ENCODE measurements around the gene MYLK4.

The MYLK4 gene

DNA sequence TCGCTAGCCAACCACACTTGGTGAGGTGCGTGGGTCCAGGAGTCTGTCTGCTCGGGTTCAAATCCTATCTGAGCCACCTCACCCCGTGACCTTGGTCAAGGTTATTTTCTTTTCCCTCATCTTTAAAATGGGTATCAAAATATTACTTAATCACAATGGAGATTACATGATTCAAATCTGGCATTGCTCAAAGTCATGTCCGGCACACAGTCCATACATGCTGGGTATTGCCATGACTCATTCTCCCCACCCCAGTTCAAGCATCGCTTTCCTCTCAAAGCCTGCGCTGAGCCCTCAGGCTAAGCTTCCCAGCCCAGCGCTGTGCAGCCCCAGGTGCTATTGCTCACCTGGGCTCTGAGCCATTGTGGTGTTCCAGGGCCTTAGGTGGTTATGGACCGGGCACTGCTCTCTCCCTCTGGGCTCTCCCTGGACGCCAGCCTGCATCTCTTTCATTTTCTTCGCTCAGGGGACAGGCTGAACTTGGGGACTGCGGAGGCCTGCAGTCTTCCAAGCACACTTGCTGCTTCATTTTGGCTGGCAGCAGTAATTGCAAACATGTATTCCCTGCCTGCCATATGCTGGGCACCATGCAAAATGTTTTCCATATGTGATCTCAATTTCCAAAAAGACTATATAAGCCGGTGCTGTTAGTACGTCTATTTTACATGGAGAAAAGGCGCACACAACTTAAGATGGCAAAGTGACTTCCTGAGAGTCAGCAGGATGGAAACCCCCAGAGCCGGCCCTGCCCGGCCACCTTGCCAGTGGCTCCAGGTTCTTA is 41.8 kb upstream of the MYLK4 start:
- TF ChIP-seq, protein P1, sequence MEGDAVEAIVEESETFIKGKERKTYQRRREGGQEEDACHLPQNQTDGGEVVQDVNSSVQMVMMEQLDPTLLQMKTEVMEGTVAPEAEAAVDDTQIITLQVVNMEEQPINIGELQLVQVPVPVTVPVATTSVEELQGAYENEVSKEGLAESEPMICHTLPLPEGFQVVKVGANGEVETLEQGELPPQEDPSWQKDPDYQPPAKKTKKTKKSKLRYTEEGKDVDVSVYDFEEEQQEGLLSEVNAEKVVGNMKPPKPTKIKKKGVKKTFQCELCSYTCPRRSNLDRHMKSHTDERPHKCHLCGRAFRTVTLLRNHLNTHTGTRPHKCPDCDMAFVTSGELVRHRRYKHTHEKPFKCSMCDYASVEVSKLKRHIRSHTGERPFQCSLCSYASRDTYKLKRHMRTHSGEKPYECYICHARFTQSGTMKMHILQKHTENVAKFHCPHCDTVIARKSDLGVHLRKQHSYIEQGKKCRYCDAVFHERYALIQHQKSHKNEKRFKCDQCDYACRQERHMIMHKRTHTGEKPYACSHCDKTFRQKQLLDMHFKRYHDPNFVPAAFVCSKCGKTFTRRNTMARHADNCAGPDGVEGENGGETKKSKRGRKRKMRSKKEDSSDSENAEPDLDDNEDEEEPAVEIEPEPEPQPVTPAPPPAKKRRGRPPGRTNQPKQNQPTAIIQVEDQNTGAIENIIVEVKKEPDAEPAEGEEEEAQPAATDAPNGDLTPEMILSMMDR (IDR thresholded peaks at IDR 0.05), result no peak
- Histone ChIP-seq H3K79me2 (no peaks in the 10 kb centered on the region), H3K9ac (no peak overlapping the region), H3K9me3 (ENCODE audit: control insufficient read depth, low read length) (no peaks in the 10 kb centered on the region), H3K27ac (peak overlapping the region; percentile 29), H3K27me3 (ENCODE audit: control insufficient read depth, insufficient read depth, low read length) (no peaks in the 10 kb centered on the region), H2AFZ (no peak overlapping the region), H3K4me3 (ENCODE audit: low read depth, low read length) (no peak overlapping the region), H3K4me2 (ENCODE audit: low read length) (no peak overlapping the region), H3K36me3 (ENCODE audit: control insufficient read depth, insufficient read depth, low read length) (no peaks in the 10 kb centered on the region), H3K4me1 (no peaks in the 10 kb centered on the region)

- H2AFZ ChIP-seq, result no peak overlapping the region
- H3K4me2 ChIP-seq (ENCODE audit: low read length), result no peak overlapping the region
- no peaks in the 10 kb centered on the region for H3K36me3 ChIP-seq (ENCODE audit: control insufficient read depth, insufficient read depth, low read length)
- H3K4me1 ChIP-seq, result no peaks in the 10 kb centered on the region
- TF ChIP-seq, protein P1 (IDR thresholded peaks at IDR 0.05), result no peak
- no peaks in the 10 kb centered on the region for H3K9me3 ChIP-seq (ENCODE audit: control insufficient read depth, low read length)
- H3K9ac ChIP-seq, result no peak overlapping the region
- no peaks in the 10 kb centered on the region for H3K27me3 ChIP-seq (ENCODE audit: control insufficient read depth, insufficient read depth, low read length)
- peak overlapping the region; percentile 41 for H3K27ac ChIP-seq
- no peak overlapping the region for H3K4me3 ChIP-seq (ENCODE audit: low read depth, low read length)
- peaks cover 5% of the 10 kb centered on the region for H3K79me2 ChIP-seq
These were observed 40.8 kb upstream of the MYLK4 start for GRCh38 chr6:2791450-2791974.

DNA sequence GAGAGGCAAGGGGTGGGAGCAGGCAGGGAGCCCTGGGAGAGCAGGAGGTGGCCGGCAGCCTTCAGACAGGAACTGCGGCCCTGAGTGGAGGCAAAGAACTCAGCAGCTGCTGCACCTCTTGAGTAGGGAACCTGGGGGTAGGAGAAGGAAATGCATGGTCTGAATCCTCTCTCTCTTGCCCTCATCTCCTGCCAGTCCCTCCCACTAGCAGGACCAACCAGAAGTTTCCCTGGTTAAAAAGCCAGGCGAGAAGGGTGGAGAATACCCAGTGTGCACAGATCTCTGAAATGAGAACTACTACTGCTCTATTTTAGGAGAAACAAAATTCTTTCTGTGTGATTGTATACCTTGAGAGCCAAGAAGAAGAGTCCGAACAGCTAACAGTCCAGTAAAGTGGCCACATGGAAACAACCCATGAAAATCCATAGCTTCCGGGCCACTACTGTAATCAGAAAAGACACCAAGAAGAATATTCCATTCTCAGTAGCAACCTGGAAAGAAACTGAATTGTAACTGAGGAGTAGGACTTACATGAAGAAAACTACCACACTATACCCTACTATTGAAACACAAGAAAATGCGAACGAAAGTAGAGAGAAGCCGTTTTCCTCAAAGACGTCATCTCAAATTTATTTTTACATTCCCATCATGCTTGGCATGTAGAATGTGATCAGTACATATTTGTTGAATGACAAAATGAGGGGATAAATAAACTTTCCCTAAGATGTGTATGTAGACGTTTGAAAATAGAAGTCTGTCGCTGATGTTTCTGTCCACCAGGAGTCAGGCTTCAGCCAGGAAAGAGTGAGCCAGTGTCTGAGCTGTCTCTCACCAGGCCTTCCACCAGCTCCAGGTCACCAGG is 40.1 kb upstream of the MYLK4 start:
- Histone ChIP-seq H3K4me1 (no peaks in the 10 kb centered on the region), H3K9ac (no peak overlapping the region), H3K27ac (peak overlapping the region; percentile 41)

DNA sequence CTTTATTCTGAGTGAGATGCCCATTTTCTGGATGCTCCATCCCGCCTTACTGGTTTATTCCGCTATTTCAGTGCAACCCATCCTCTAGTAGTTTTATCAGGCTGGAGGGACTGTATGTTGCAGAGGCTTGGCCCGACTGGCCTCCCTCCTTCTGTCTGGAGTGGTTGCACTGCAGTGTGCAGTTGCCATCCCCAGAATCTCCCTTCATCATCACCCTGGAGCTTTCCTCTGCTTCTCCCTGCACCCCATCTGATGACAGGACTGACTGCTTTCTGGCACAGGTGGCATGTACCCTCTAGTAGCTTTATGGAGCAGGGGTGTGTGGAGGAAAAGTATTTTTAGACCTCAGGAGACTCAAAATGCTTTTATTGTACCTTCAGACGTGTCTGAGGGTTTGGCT is 35.5 kb upstream of the MYLK4 start:
- peaks cover 24% of the 10 kb centered on the region for H3K79me2 ChIP-seq
- H3K27me3 ChIP-seq (ENCODE audit: control insufficient read depth, insufficient read depth, low read length), result no peaks in the 10 kb centered on the region
- H3K36me3 ChIP-seq (ENCODE audit: control insufficient read depth, insufficient read depth, low read length), result no peaks in the 10 kb centered on the region
- TF ChIP-seq, protein P1 (IDR thresholded peaks at IDR 0.05), result no peak
- no peak overlapping the region for H3K9ac ChIP-seq
- H3K4me1 ChIP-seq, result no peaks in the 10 kb centered on the region
- H3K9me3 ChIP-seq (ENCODE audit: control insufficient read depth, low read length), result no peaks in the 10 kb centered on the region
- H3K27ac ChIP-seq, result no peak overlapping the region
- no peak overlapping the region for H3K4me2 ChIP-seq (ENCODE audit: low read length)
- H2AFZ ChIP-seq, result no peak overlapping the region
- no peak overlapping the region for H3K4me3 ChIP-seq (ENCODE audit: low read depth, low read length)

More for the DNA sequence above, 40.1 kb upstream of the MYLK4 start:
- Histone ChIP-seq H2AFZ (no peak overlapping the region), H3K36me3 (ENCODE audit: control insufficient read depth, insufficient read depth, low read length) (no peaks in the 10 kb centered on the region), H3K4me2 (ENCODE audit: low read length) (no peak overlapping the region), H3K4me3 (ENCODE audit: low read depth, low read length) (no peak overlapping the region), H3K9me3 (ENCODE audit: control insufficient read depth, low read length) (no peaks in the 10 kb centered on the region), H3K27me3 (ENCODE audit: control insufficient read depth, insufficient read depth, low read length) (no peaks in the 10 kb centered on the region), H3K79me2 (peaks cover 5% of the 10 kb centered on the region)
- TF ChIP-seq, protein P1 (IDR thresholded peaks at IDR 0.05), result peak; percentile 83
